Measurements from ENCODE around the gene CLEC18B.

GRCh38 chr16:74450967-74451760 lies 29.9 kb upstream of the CLEC18B start:
- TF ChIP-seq REST (IDR thresholded peaks at IDR 0.05), result no peak
- no peak for TF ChIP-seq CTCF (IDR thresholded peaks at IDR 0.05)
- TF ChIP-seq POLR2A (IDR thresholded peaks at IDR 0.05; ENCODE audit: low read length), result no peak
- no peak for TF ChIP-seq SREBF2 (IDR thresholded peaks at IDR 0.05)

All from A549 (cell line).